ENCODE data around the gene LETM1.
A peak's percentile ranks its signal among the peaks of the same experiment; 100 is the strongest.

DNA sequence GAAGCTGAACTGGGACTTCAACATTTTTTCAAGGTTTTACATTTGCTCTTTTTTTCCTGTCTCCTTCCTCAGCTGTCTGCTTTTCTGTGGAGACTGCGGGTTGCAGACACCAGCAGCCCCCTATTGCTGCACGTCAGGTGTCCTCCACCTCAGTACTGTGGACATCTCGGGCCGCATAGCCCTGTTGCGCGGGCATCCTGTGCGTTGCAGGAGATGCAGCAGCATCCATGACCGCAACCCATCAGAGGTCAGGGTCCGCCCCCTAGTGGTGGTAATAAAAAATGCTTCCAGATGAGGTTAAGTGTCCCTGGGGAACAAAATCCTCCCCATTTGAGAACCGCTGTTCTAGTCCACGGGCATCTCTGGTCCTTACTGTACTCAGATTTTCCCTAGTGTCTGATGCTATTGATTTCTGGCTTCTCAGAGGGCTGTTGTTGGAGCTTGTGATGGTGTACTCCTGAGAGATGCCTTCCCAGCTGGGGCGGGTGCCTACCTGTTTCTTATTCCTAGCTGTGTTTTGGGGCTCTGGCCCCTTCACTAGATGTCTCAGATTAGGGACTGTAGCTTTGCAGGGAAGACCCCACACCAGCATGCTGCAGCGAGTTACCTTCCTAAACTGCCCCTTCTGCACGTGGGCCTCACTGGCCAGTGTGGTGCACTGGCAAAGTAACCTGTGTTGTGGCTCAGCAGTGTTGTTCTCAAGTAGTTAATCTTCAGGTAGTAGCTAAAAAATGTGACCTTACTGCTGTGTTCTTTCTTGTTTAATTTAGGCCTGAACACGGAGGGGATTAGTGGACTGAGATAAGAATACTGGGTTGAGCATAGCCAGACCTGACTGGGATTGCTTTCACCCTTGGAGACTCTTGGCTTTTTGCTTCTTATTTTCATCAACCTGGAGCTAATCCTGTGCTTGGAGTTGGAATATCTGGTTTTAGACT, 43.5 kb upstream of the LETM1 start:
- TF ChIP-seq, protein P1, sequence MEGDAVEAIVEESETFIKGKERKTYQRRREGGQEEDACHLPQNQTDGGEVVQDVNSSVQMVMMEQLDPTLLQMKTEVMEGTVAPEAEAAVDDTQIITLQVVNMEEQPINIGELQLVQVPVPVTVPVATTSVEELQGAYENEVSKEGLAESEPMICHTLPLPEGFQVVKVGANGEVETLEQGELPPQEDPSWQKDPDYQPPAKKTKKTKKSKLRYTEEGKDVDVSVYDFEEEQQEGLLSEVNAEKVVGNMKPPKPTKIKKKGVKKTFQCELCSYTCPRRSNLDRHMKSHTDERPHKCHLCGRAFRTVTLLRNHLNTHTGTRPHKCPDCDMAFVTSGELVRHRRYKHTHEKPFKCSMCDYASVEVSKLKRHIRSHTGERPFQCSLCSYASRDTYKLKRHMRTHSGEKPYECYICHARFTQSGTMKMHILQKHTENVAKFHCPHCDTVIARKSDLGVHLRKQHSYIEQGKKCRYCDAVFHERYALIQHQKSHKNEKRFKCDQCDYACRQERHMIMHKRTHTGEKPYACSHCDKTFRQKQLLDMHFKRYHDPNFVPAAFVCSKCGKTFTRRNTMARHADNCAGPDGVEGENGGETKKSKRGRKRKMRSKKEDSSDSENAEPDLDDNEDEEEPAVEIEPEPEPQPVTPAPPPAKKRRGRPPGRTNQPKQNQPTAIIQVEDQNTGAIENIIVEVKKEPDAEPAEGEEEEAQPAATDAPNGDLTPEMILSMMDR (IDR thresholded peaks at IDR 0.05), result peak; percentile 90
- TF ChIP-seq EZH2phosphoT487 (IDR thresholded peaks at IDR 0.05), result no peak

Data from neural progenitor cell (in vitro differentiated cells).